HepG2 (cell line): Measurements from ENCODE around the gene MAVS. TPM values are rescaled to one million over a fixed set of nuclear protein-coding genes. Genes with fewer than 3 reads are reported as not detected.
A peak's percentile ranks its signal among the peaks of the same experiment; 100 is the strongest.

ENCODE experiments used
- ATAC-seq: fragments of 200-7000 bp; cut with Tn5 transposase; 3 replicates; pipeline ENCODE4 v1.9.1; 2020; ENCODE audit warnings: mild to moderate bottlenecking, moderate library complexity
- Bru-seq: library from RNA; stranded (reverse); fragments of 400-500 nt; gene quantifications from one replicate; lab custom pipeline; 2021; lab: Mats Ljungman, UMichigan
- BruChase-seq, 2 experiments: library from RNA; stranded (reverse); fragments of 400-500 nt; gene quantifications; one replicate each; lab custom pipeline; 2021; lab: Mats Ljungman, UMichigan
- BruUV-seq: library from RNA; stranded (reverse); fragments of 400-500 nt; replicated peaks from 2 replicates; lab custom pipeline; 2021; lab: Mats Ljungman, UMichigan
- CTCF ChIA-PET: fragments of 300-600 bp; formaldehyde crosslinking; extraction: SDS; loops from one replicate; lab custom pipeline; 2021; ENCODE audit warnings: low total read pairs, inconsistent platforms, low intra/inter-chr PET ratio; lab: Yijun Ruan, JAX
- POLR2A ChIA-PET: fragments of 350-600 bp; sonication (Branson Sonifier 250); formaldehyde crosslinking; loops from one replicate; lab custom pipeline; 2020; ENCODE audit warnings: antibody characterized with exemption, inconsistent platforms; lab: Yijun Ruan, JAX
- DNase-seq: peaks from one replicate; pipeline ENCODE4 v3.0.0-alpha.2; 2015; ENCODE audit warnings: low spot score
- FAIRE-seq: peaks from 3 replicates; lab custom pipeline; 2011; peaks lifted over from hg19 to GRCh38; lab: Jason Lieb, UNC
- H2AFZ ChIP-seq: one replicate; pipeline ENCODE4 v1.6.1; 2011; ENCODE audit warnings: low read length, inconsistent platforms
- H3K27ac ChIP-seq: fragments of 300-600 bp; 3 replicates; pipeline ENCODE4 v1.8.0; 2011; ENCODE audit warnings: mixed run types, mild to moderate bottlenecking, mixed read lengths, low read length, inconsistent platforms; ENCODE audit not compliant: insufficient read depth; ENCODE audit errors: extremely low read length
- H3K27me3 ChIP-seq, 2 experiments: fragments of 200-600 bp in 1 of 2; 2 replicates in 1 of 2; 3 replicates in 1 of 2; pipeline versions ENCODE4 v1.6.0 to v1.8.0; 2011; ENCODE audit warnings: low read length in 2 of 2, mild to moderate bottlenecking in 2 of 2, moderate library complexity in 2 of 2, inconsistent platforms in 1 of 2; ENCODE audit not compliant: insufficient read depth in 2 of 2, control insufficient read depth in 1 of 2
- H3K36me3 ChIP-seq, 2 experiments: fragments of 200-600 bp in 1 of 2; replicated peaks in 1 of 2; 2 replicates in 1 of 2; 3 replicates in 1 of 2; pipeline versions ENCODE4 v1.5.1 to v1.8.0; 2011; ENCODE audit warnings: low read length in 2 of 2, inconsistent platforms in 1 of 2; ENCODE audit not compliant: insufficient read depth in 2 of 2, control insufficient read depth in 1 of 2
- H3K4me1 ChIP-seq: 2 replicates; pipeline ENCODE4 v1.5.1; 2012; ENCODE audit warnings: low read length, inconsistent platforms; ENCODE audit not compliant: insufficient read depth
- H3K4me2 ChIP-seq: 2 replicates; pipeline ENCODE4 v1.6.0; 2011; ENCODE audit warnings: low read depth, low read length, inconsistent platforms
- H3K4me3 ChIP-seq, 3 experiments: fragments of 200-600 bp in 1 of 3; sonication (generic), shearing (Covaris generic) in 1 of 3; replicated peaks in 1 of 3; 2 replicates each; pipeline ENCODE4 v1.5.1; 2011 to 2016; ENCODE audit warnings: low read length in 3 of 3, inconsistent platforms in 2 of 3, low read depth in 2 of 3, mild to moderate bottlenecking in 2 of 3, control low read depth in 1 of 3, mixed read lengths in 1 of 3; ENCODE audit not compliant: insufficient read depth in 1 of 3
- H3K79me2 ChIP-seq: one replicate; pipeline ENCODE4 v1.6.1; 2011; ENCODE audit warnings: low read length, inconsistent platforms; ENCODE audit not compliant: insufficient read depth
- H3K9ac ChIP-seq: 2 replicates; pipeline ENCODE4 v1.6.0; 2011; ENCODE audit warnings: mild to moderate bottlenecking, low read depth, low read length, inconsistent platforms; ENCODE audit not compliant: insufficient read depth
- H3K9me3 ChIP-seq: 2 replicates; pipeline ENCODE4 v1.5.1; 2012; ENCODE audit warnings: mild to moderate bottlenecking, low read length
- H4K20me1 ChIP-seq: 2 replicates; pipeline ENCODE4 v1.6.0; 2011; ENCODE audit warnings: inconsistent platforms, mild to moderate bottlenecking, low read length, moderate library complexity; ENCODE audit not compliant: insufficient read depth
- ATF1 ChIP-seq: IDR thresholded peaks from 2 replicates; pipeline ENCODE4 v1.6.1; 2016; ENCODE audit warnings: mild to moderate bottlenecking, control low read depth
- ATM ChIP-seq: fragments of 450-650 bp; IDR thresholded peaks from 2 replicates; pipeline ENCODE4 v1.7.1; 2017; ENCODE audit warnings: mild to moderate bottlenecking, borderline replicate concordance
- DNMT3B ChIP-seq: conservative IDR thresholded peaks from 2 replicates; pipeline ENCODE4 v1.6.1; 2016; ENCODE audit warnings: missing biosample characterization, control low read depth
- DRAP1 ChIP-seq: IDR thresholded peaks from 2 replicates; pipeline ENCODE4 v1.6.1; 2016; ENCODE audit warnings: missing genetic modification reagents, missing compliant biosample characterization
- MNT ChIP-seq: fragments of 450-650 bp; IDR thresholded peaks from 2 replicates; pipeline ENCODE4 v1.6.1; 2016
- MTA1 ChIP-seq: sonication (generic); formaldehyde crosslinking; IDR thresholded peaks from 2 replicates; pipeline ENCODE4 v1.4.0; 2020; ENCODE audit warnings: missing genetic modification reagents, mild to moderate bottlenecking, borderline replicate concordance
- MXD4 ChIP-seq: IDR thresholded peaks from 2 replicates; pipeline ENCODE4 v1.6.1; 2016; ENCODE audit warnings: mild to moderate bottlenecking, missing biosample characterization, missing genetic modification reagents
- NFE2L1 ChIP-seq: sonication (generic); formaldehyde crosslinking; IDR thresholded peaks from 2 replicates; pipeline ENCODE4 v1.4.0; 2020; ENCODE audit warnings: missing genetic modification reagents, mild to moderate bottlenecking, borderline replicate concordance
- NR2F1 ChIP-seq, 2 experiments: fragments of 450-650 bp in 1 of 2; formaldehyde crosslinking in 1 of 2; IDR thresholded peaks; 2 replicates each; pipeline versions ENCODE4 v1.5.0 to v1.6.1; 2016 to 2020; ENCODE audit warnings: mild to moderate bottlenecking in 1 of 2, missing compliant biosample characterization in 1 of 2, missing genetic modification reagents in 1 of 2, moderate library complexity in 1 of 2
- THAP7 ChIP-seq: sonication (generic); formaldehyde crosslinking; IDR thresholded peaks from 2 replicates; pipeline ENCODE4 v1.8.1; 2023; ENCODE audit warnings: mild to moderate bottlenecking, missing genetic modification reagents
- TOPORS ChIP-seq: sonication (generic); formaldehyde crosslinking; IDR thresholded peaks from 2 replicates; pipeline ENCODE4 v1.8.0; 2023; ENCODE audit warnings: mild to moderate bottlenecking, missing genetic modification reagents
- ZKSCAN1 ChIP-seq: fragments of 150-350 bp; IDR thresholded peaks from 2 replicates; pipeline ENCODE4 v1.6.1; 2014; ENCODE audit warnings: low read length
- ZNF232 ChIP-seq: sonication (generic); formaldehyde crosslinking; IDR thresholded peaks from 2 replicates; pipeline ENCODE4 v1.4.0; 2020; ENCODE audit warnings: missing genetic modification reagents, borderline replicate concordance
- ZNF660 ChIP-seq: sonication (generic); formaldehyde crosslinking; IDR thresholded peaks from 2 replicates; pipeline ENCODE4 v1.5.1; 2020; ENCODE audit warnings: mild to moderate bottlenecking, low read depth, missing genetic modification reagents, borderline replicate concordance
- ZNF720 ChIP-seq: sonication (generic); formaldehyde crosslinking; IDR thresholded peaks from 2 replicates; pipeline ENCODE4 v1.4.0; 2020; ENCODE audit warnings: missing genetic modification reagents
- WGBS: methylation state at CpG from one replicate; pipeline ENCODE4 v1.1.6; 2017; ENCODE audit warnings: low lambda C conversion rate; 5-methylcytosine and 5-hydroxymethylcytosine counted together
- in situ Hi-C: cut with HindIII; loops from 2 replicates; pipeline ENCODE4 v1.10.0; 2017; ENCODE audit warnings: low pct_unique_long_range_greater_than_20kb; ENCODE audit not compliant: extremely low pct_ligation_motif_present
- intact Hi-C: fragments of 100-400 bp; cut with micrococcal nuclease; formaldehyde crosslinking; loops from one replicate; pipeline ENCODE4 v1.10.0; 2022; ENCODE audit not compliant: unreplicated experiment
- long read RNA-seq, 2 experiments: library from RNA in 1 of 2; library from polyadenylated mRNA in 1 of 2; stranded (forward) in 1 of 2; unstranded in 1 of 2; transcript quantifications; one replicate each; pipeline ENCODE4 v2.0.0, GENCODE V29; 2019 to 2022
- polyA minus RNA-seq, 3 experiments: library from RNA; depleted of rRNA, polyadenylated mRNA; stranded (reverse); fragments of >200 nt; gene quantifications; 2 replicates each; pipeline ENCODE4 v1.2.3, GENCODE V29; 2011; ENCODE audit warnings: low replicate concordance in 1 of 3
- polyA plus RNA-seq, 8 experiments: library from polyadenylated mRNA; depleted of rRNA in 3 of 8; stranded (reverse) in 7 of 8; unstranded in 1 of 8; fragments of >200 nt; fragmentation: Illumina TruSeq in 4 of 8; extraction: Trizol in 4 of 8; gene quantifications; 2 replicates each; pipeline versions ENCODE4 v1.2.1 to v1.2.3, GENCODE V29; 2011 to 2016; ENCODE audit warnings: low read depth in 4 of 8, missing spikeins in 1 of 8, mixed read lengths in 1 of 8; ENCODE audit not compliant: insufficient read depth in 1 of 8
- total RNA-seq, 5 experiments: library from RNA; depleted of rRNA; stranded (reverse); fragments of >200 nt; fragmentation: Illumina TruSeq; extraction: Trizol; gene quantifications; 2 replicates each; pipeline ENCODE4 v1.2.3, GENCODE V29; 2016; ENCODE audit warnings: low read depth in 1 of 5

The MAVS gene
- total RNA-seq (2016; rRNA removed; fragmentation: Illumina TruSeq; extraction: Trizol) (36.6 and 44.4 TPM in 2 replicates), polyA plus RNA-seq (2011; rRNA removed) (27.3 and 27.8 TPM in 2 replicates), polyA minus RNA-seq (2011; rRNA and poly(A)+ RNA removed; ENCODE audit: low replicate concordance) (25.5 and 99.2 TPM in 2 replicates), Bru-seq, nascent RNA (percentile 87 among the genes with signal in this experiment), BruChase-seq, experiment 1, labeled RNA remaining after a 6-hour chase (percentile 95 among the genes with signal in this experiment), BruChase-seq, experiment 2, labeled RNA remaining after a 2-hour chase (percentile 91 among the genes with signal in this experiment)
- total RNA-seq (2016; cell fraction: cytosol; rRNA removed; fragmentation: Illumina TruSeq; extraction: Trizol; ENCODE audit: low read depth): 4.7 and 5.3 TPM in 2 replicates
- total RNA-seq (2016; cell fraction: insoluble cytoplasmic fraction; rRNA removed; fragmentation: Illumina TruSeq; extraction: Trizol): 37.6 and 37.9 TPM in 2 replicates
- 17.4 and 17.9 TPM in 2 replicates for total RNA-seq (2016; cell fraction: membrane; rRNA removed; fragmentation: Illumina TruSeq; extraction: Trizol)
- 23.6 and 27.3 TPM in 2 replicates for total RNA-seq (2016; cell fraction: nucleus; rRNA removed; fragmentation: Illumina TruSeq; extraction: Trizol)
- polyA plus RNA-seq (2011; cell fraction: cytosol; rRNA removed): 15.7 and 16.8 TPM in 2 replicates
- 36.4 and 42.5 TPM in 2 replicates for polyA plus RNA-seq (2011; cell fraction: nucleus; rRNA removed)
- polyA plus RNA-seq (2012): 18.3 and 22.8 TPM in 2 replicates
- 2.6 TPM in 2 replicates for polyA plus RNA-seq (2016; cell fraction: cytosol; fragmentation: Illumina TruSeq; extraction: Trizol; ENCODE audit: low read depth)
- polyA plus RNA-seq (2016; cell fraction: insoluble cytoplasmic fraction; fragmentation: Illumina TruSeq; extraction: Trizol; ENCODE audit: low read depth): 25.4 and 30.9 TPM in 2 replicates
- 6.2 and 7.0 TPM in 2 replicates for polyA plus RNA-seq (2016; cell fraction: membrane; fragmentation: Illumina TruSeq; extraction: Trizol; ENCODE audit: low read depth)
- polyA plus RNA-seq (2016; cell fraction: nucleus; fragmentation: Illumina TruSeq; extraction: Trizol; ENCODE audit: insufficient read depth, low read depth): 35.3 and 39.8 TPM in 2 replicates
- polyA minus RNA-seq (2011; cell fraction: cytosol; rRNA and poly(A)+ RNA removed): 36.0 and 39.4 TPM in 2 replicates
- 27.7 and 33.1 TPM in 2 replicates for polyA minus RNA-seq (2011; cell fraction: nucleus; rRNA and poly(A)+ RNA removed)
- long read RNA-seq, experiment 1, full-length matches to known transcripts: 11 of 48 reads
- long read RNA-seq, experiment 1, partial matches to known transcripts: 16 of 48 reads
- long read RNA-seq, experiment 1, other reads (novel, unspliced or antisense): 21 of 48 reads
- long read RNA-seq, experiment 2, full-length matches to known transcripts: 6 of 149 reads
- long read RNA-seq, experiment 2, partial matches to known transcripts: 38 of 149 reads
- long read RNA-seq, experiment 2, other reads (novel, unspliced or antisense): 105 of 149 reads

GRCh38 chr20:3846740-3847428 is at the start of gene MAVS:
MAVS (plus strand) TSS chr20:3846834; CDS start chr20:3854625, 7,791 bp downstream.
- H3K4me3 ChIP-seq: peak within 1 kb of the TSS; percentile 78 to 97 (median 96)
- POLR2A ChIA-PET: interaction anchor here (1.0 to 2.0 kb wide), 11 partner anchors 8 to 83 kb away, joined by 3 to 15 read pairs (median 4); partner anchors contain the start of genes ADISSP and AP5S1
- intact Hi-C loops (loop anchor here (1.0 to 2.0 kb wide), 2 partner anchors 27 to 60 kb away; partner anchors contain the start of genes AP5S1 and CENPB), in situ Hi-C loops (loop anchor here (5.0 kb wide), 1 partner anchor 60 kb away; the partner anchor contains the start of gene CENPB)
- CTCF ChIA-PET: interaction anchor here (0.9 kb wide), 1 partner anchor 8 kb away, joined by 4 read pairs; no protein-coding TSS in a partner anchor
- H3K4me2 ChIP-seq: peak within 1 kb of the TSS; percentile 89
- BruUV-seq: no TSS peak
- peaks cover 4% of the 10 kb centered on the region; the same call in 1 of the 2 replicates for H4K20me1 ChIP-seq
- under 1% methylated on average over 47 of the region's 72 CpGs for WGBS
- peaks cover 50% of the 10 kb centered on the region for H3K4me1 ChIP-seq
- H3K79me2 ChIP-seq: peaks cover 25% of the 10 kb centered on the region
- FAIRE-seq (no peak), DNase-seq (peak; percentile 90), ATAC-seq (peak; percentile 96)
- peak within 1 kb of the TSS; percentile 91 for H3K27ac ChIP-seq
- peak within 1 kb of the TSS; percentile 98 for H3K9ac ChIP-seq
- no peaks in the 10 kb centered on the region; a peak in 1 of 5 replicates for H3K27me3 ChIP-seq
- H3K36me3 ChIP-seq: no peaks in the 10 kb centered on the region; a peak in 1 of 5 replicates
- no peak within 1 kb of the TSS for H2AFZ ChIP-seq
- no peaks in the 10 kb centered on the region for H3K9me3 ChIP-seq
- peak; percentile 59; the same call in 1 of the 2 replicates for TF ChIP-seq NFE2L1
- TF ChIP-seq ZNF660 (CRISPR knock-in tag): peak; percentile 10; the same call in 1 of the 2 replicates
- TF ChIP-seq NR2F1 (CRISPR knock-in tag; IDR thresholded peaks at IDR 0.05): peak; percentile 6 to 48; a peak in 2 of 4 replicates
- no peak; the same call in 1 of the 2 replicates for TF ChIP-seq DNMT3B (CRISPR knock-in tag)
- TF ChIP-seq ZKSCAN1: peak; percentile 10
- TF ChIP-seq ZNF720 (CRISPR knock-in tag): peak; percentile 78; the same call in 1 of the 2 replicates
- no peak for TF ChIP-seq ATM
- TF ChIP-seq THAP7 (CRISPR knock-in tag): peak; percentile 64; the same call in 1 of the 2 replicates
- TF ChIP-seq MNT: peak; percentile 67
- TF ChIP-seq ZNF232 (CRISPR knock-in tag): 0 out of 2 replicates have a peak, but pooled peaks have one; percentile 9
- no peak for TF ChIP-seq ATF1 (CRISPR knock-in tag)
- TF ChIP-seq MXD4 (CRISPR knock-in tag): peak; percentile 90
- TF ChIP-seq DRAP1 (CRISPR knock-in tag): peak; percentile 99
- no peak for TF ChIP-seq MTA1 (CRISPR knock-in tag)
- peak; percentile 91 for TF ChIP-seq TOPORS (CRISPR knock-in tag)
